ENCODE data around the gene AAR2. TPM values are rescaled to one million over a fixed set of nuclear protein-coding genes. Genes with fewer than 3 reads are reported as not detected.
A peak's percentile ranks its signal among the peaks of the same experiment; 100 is the strongest.

Gene AAR2
- total RNA-seq, 3 donors from 2014 or later = 43.8 to 47.8 (median 45.6) TPM

DNA sequence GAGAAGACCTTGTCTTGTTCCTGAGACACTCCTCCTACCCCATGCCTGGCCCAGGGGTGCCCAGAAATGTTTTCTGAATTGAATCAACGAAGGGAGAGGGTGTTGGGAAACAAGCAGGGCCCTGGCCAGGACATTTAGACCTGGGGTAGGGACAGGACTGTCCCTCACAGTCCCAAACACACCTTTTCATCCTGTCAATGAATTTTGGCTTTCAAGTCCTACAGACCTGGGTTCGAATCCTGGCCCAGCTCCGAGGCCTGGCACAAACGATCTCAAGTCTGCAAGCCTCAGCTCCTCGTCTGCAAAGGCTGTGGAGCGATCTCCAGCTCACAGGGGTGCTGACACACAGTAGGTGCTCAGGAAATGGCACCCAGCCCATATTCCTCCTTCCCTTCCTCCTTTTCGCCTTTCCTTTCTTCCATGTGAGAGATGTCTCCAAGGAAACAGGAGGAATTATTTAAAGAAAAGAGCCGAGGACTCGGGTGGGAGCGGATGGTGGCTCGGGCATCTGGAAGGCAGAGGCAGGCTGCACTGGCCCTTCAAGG is 62.6 kb downstream of the AAR2 start:
- H3K4me1 Mint-ChIP-seq (ENCODE audit: low read depth) = no peaks in the 10 kb centered on the region
- DNase-seq (no peak), ATAC-seq (no peak)
- H3K9me3 Mint-ChIP-seq = no peaks in the 10 kb centered on the region
- H3K27me3 Mint-ChIP-seq (ENCODE audit: low read depth) = peaks cover 72% of the 10 kb centered on the region
- no peaks in the 10 kb centered on the region for H3K36me3 Mint-ChIP-seq (ENCODE audit: insufficient read depth)
- H3K4me3 Mint-ChIP-seq = no peak overlapping the region

- no peak for DNase-seq
- ATAC-seq = no peak
- no peaks in the 10 kb centered on the region for H3K36me3 Mint-ChIP-seq (ENCODE audit: insufficient read depth)
- H3K4me1 Mint-ChIP-seq (ENCODE audit: low read depth) = no peaks in the 10 kb centered on the region
- no peak overlapping the region for H3K4me3 Mint-ChIP-seq
- H3K27me3 Mint-ChIP-seq (ENCODE audit: low read depth) = peaks cover 76% of the 10 kb centered on the region
- H3K9me3 Mint-ChIP-seq = no peaks in the 10 kb centered on the region
Measured at GRCh38 chr20:36299459-36299858, 63.2 kb downstream of the AAR2 start.

DNA sequence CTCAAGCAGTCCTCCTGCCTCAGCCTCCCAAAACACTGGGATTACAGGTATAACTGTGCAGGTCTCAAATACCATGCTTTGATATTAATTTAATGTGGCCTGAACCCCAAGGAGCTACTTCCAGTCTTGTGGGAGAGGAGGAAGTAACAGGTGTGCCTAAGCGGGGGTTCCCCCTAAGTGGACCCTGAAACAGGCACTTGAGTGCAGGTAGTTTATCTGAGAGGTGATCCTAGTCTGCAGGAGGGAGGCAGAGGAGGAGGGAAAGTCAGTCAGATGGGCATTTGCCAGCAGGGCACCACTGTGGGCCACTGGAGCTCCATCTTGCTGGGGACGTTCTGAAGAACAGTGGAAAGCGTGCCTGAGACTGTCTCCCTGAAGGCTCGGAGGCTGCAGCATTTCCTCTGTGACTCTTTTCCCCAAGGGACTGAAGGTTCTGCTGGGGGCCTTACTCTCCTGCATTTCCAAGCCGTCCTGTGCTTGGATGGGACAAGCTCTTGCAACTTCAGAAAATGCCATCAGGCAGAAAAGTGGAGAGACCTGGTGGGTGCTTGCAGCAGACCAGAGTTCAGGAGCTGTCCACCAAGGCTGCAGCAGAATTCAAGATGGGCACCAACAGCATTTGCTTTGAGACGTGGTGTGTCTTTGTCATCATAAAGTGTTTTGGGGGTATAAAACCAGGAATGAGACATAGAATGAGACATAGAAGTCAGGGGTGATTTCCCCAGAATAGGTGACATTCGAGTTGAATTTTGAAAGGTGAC is 65.3 kb downstream of the AAR2 start:
- Mint-ChIP-seq H3K4me1 (ENCODE audit: low read depth) (peaks cover 2% of the 10 kb centered on the region), H3K27me3 (ENCODE audit: low read depth) (peaks cover 75% of the 10 kb centered on the region), H3K36me3 (ENCODE audit: insufficient read depth) (no peaks in the 10 kb centered on the region), H3K9me3 (no peaks in the 10 kb centered on the region), H3K4me3 (no peak overlapping the region)
- DNase-seq (no peak), ATAC-seq (no peak)

DNA sequence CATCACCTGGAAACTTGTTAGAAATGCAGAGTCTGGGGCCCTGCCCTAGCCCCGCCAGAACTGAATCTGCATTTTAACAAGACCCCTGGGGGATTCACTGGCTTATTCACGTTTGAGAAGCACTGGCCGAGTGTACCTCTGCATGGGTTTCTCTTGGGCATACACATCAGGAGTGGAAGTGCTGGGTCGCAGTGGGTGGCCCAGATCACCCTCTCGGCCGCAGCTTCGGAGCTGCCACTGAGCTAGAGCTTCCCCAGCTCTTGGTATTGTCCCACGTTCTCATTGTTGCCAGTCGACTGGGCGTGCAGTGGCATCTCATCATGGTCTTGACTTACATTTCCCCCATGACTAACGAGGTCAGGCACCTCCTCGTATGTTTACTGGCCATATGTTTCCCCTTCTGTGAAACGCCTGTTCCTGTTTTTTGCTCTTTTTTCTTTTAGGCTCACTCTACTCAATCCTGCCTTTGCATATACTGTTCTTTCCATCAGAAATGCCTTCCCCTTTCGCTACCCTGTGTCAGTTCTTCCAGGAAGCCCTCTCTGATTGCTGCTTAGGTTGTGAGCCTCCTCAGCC is 66.8 kb downstream of the AAR2 start:
- ATAC-seq (no peak), DNase-seq (no peak)
- H3K9me3 Mint-ChIP-seq = no peaks in the 10 kb centered on the region
- no peaks in the 10 kb centered on the region for H3K36me3 Mint-ChIP-seq (ENCODE audit: insufficient read depth)
- H3K4me1 Mint-ChIP-seq (ENCODE audit: low read depth) = peaks cover 4% of the 10 kb centered on the region
- no peak overlapping the region for H3K4me3 Mint-ChIP-seq
- H3K27me3 Mint-ChIP-seq (ENCODE audit: low read depth) = peaks cover 69% of the 10 kb centered on the region

- H3K4me1 Mint-ChIP-seq (ENCODE audit: low read depth) = peaks cover 4% of the 10 kb centered on the region
- ATAC-seq = no peak
- H3K4me3 Mint-ChIP-seq = no peak overlapping the region
- DNase-seq = no peak
- H3K36me3 Mint-ChIP-seq (ENCODE audit: insufficient read depth) = no peaks in the 10 kb centered on the region
- H3K27me3 Mint-ChIP-seq (ENCODE audit: low read depth) = peaks cover 70% of the 10 kb centered on the region
- H3K9me3 Mint-ChIP-seq = no peaks in the 10 kb centered on the region
Measured at GRCh38 chr20:36303831-36304230, 67.6 kb downstream of the AAR2 start.

DNA sequence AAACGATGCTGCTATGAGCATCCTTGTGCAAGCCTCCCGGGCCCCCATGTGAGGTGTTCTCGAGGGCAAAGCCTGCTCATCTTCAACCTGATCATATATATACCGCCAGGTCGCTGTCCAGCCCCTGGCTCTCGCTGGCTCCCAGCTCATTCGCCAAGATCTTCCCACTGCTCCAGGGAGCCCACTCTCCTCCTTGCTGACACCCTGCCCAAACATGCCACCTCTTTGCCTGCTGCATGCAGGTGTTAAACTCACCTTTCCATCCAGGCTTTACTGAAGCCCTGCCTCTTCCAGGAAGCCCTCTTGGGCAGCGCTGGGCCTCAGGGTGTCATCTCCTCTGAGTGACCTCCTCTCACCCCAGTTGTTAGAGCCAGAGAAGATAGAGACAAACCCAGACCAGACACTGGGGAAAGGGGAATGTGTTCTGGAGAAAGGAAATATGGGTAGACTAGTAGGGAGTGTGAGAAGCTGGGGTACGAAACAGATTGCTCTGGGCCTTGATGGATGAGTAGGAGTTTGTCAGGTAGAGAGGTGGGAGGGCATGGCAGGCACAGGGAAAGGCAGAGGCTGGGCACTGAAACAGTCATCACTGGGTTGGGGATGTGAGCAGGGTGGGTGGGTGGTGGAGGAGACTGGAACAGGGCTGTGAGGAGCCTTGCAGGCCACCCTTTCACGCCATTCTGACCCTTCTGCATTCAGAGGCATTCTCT is 68.7 kb downstream of the AAR2 start:
- Mint-ChIP-seq H3K27me3 (ENCODE audit: low read depth) (peaks cover 69% of the 10 kb centered on the region), H3K4me3 (peak overlapping the region; percentile 9), H3K9me3 (no peaks in the 10 kb centered on the region), H3K4me1 (ENCODE audit: low read depth) (peaks cover 4% of the 10 kb centered on the region), H3K36me3 (ENCODE audit: insufficient read depth) (no peaks in the 10 kb centered on the region)
- ATAC-seq (no peak), DNase-seq (no peak)

GRCh38 chr20:36305602-36306551 is 69.6 kb downstream of the AAR2 start, which contains the start of gene DLGAP4:
DLGAP4 (plus strand) TSS chr20:36306339; CDS start chr20:36431718, 125,379 bp downstream.
- peaks cover 67% of the 10 kb centered on the region for H3K27me3 Mint-ChIP-seq (ENCODE audit: low read depth)
- ATAC-seq = peak; percentile 44 to 53
- peaks cover 4% of the 10 kb centered on the region for H3K4me1 Mint-ChIP-seq (ENCODE audit: low read depth)
- no peak for DNase-seq
- H3K4me3 Mint-ChIP-seq = peak within 1 kb of the TSS; percentile 61
- H3K36me3 Mint-ChIP-seq (ENCODE audit: insufficient read depth) = no peaks in the 10 kb centered on the region
- no peaks in the 10 kb centered on the region for H3K9me3 Mint-ChIP-seq

Other genes starting within 250 kb of the AAR2 start
- under 1 TPM; 0.22 to 0.50 (median 0.33) TPM for gene EPB41L1, start 81.7 kb upstream of the AAR2 start, total RNA-seq
- gene DLGAP4, start 69.9 kb downstream of the AAR2 start, total RNA-seq = 10 to 100 TPM; 11.6 to 18.4 (median 12.3) TPM

Measured in activated T-cell treated with anti-CD3 and anti-CD28 coated beads, Interleukin-2, amount 50 U/mL, for 4 hours (primary cell).